EH (cell line): Measurements from ENCODE around the gene RBM38.
"Not testable (repeated sequence)": the region's sequence is repeated elsewhere in the genome, so short reads cannot be mapped to it uniquely, and the experiment has no call there.

ENCODE experiments used
- DNase-seq: peaks from one replicate; pipeline ENCODE4 v3.0.0-alpha.2; 2015; ENCODE audit warnings: low read depth

The RBM38 gene

GRCh38 chr20:57419479-57419878, 28.3 kb downstream of the RBM38 start:
- DNase-seq, result not testable (repeated sequence)

- DNase-seq, result no peak
These were observed 29.5 kb downstream of the RBM38 start for GRCh38 chr20:57420571-57421252.

- DNase-seq, result no peak
These were observed 30.3 kb downstream of the RBM38 start for GRCh38 chr20:57421253-57422220.

GRCh38 chr20:57422254-57422653, 31.1 kb downstream of the RBM38 start:
- DNase-seq, result no peak

GRCh38 chr20:57425150-57426013, 34.2 kb downstream of the RBM38 start:
- no peak for DNase-seq

GRCh38 chr20:57426271-57426689, 35.1 kb downstream of the RBM38 start:
- DNase-seq, result no peak

GRCh38 chr20:57426831-57427230, 35.6 kb downstream of the RBM38 start:
- no peak for DNase-seq

- DNase-seq, result no peak
These were observed 37.3 kb downstream of the RBM38 start for GRCh38 chr20:57428324-57429158.

- no peak for DNase-seq
These were observed 37.9 kb downstream of the RBM38 start for GRCh38 chr20:57429159-57429496.

- peak; percentile 19 for DNase-seq
These were observed 38.5 kb downstream of the RBM38 start for GRCh38 chr20:57429580-57430200.

GRCh38 chr20:57430201-57430596, 39.0 kb downstream of the RBM38 start:
- DNase-seq, result not testable (repeated sequence)

GRCh38 chr20:57431539-57431835, 40.3 kb downstream of the RBM38 start:
- DNase-seq, result no peak

GRCh38 chr20:57432480-57432861, 41.3 kb downstream of the RBM38 start:
- no peak for DNase-seq

GRCh38 chr20:57432862-57433491, 41.8 kb downstream of the RBM38 start:
- no peak for DNase-seq

- DNase-seq, result no peak
These were observed 42.6 kb downstream of the RBM38 start for GRCh38 chr20:57433657-57434389.

GRCh38 chr20:57434390-57434700, 43.1 kb downstream of the RBM38 start:
- no peak for DNase-seq

GRCh38 chr20:57435105-57435497, 43.9 kb downstream of the RBM38 start:
- DNase-seq, result no peak

- DNase-seq, result no peak
These were observed 44.5 kb downstream of the RBM38 start for GRCh38 chr20:57435498-57436222.

- DNase-seq, result no peak
These were observed 45.0 kb downstream of the RBM38 start for GRCh38 chr20:57436223-57436545.

GRCh38 chr20:57437267-57437666, 46.1 kb downstream of the RBM38 start:
- no peak for DNase-seq
